DOHH2 (cell line): Measurements from ENCODE around the gene OR10G7.

Experiments
- H3F3A ChIP-seq: fragments of 200-600 bp; sonication (generic), shearing (Covaris generic); 2 replicates; pipeline ENCODE4 v1.6.0; 2016; ENCODE audit warnings: antibody characterized with exemption, mild to moderate bottlenecking; ENCODE audit not compliant: control insufficient read depth, insufficient read depth
- H3K27ac ChIP-seq: fragments of 200-600 bp; sonication (generic); 2 replicates; pipeline ENCODE4 v1.5.1; 2014; ENCODE audit warnings: low read depth, mild to moderate bottlenecking, low read length, moderate library complexity
- H3K27me3 ChIP-seq: fragments of 200-600 bp; sonication (generic); 2 replicates; pipeline ENCODE4 v1.6.1; 2014; ENCODE audit warnings: mild to moderate bottlenecking, low read length, mixed read lengths; ENCODE audit not compliant: control insufficient read depth
- H3K36me3 ChIP-seq: fragments of 200-600 bp; sonication (generic); 2 replicates; pipeline ENCODE4 v1.6.1; 2014; ENCODE audit warnings: mild to moderate bottlenecking, low read length, moderate library complexity, mixed read lengths; ENCODE audit not compliant: control insufficient read depth
- H3K4me1 ChIP-seq: fragments of 200-600 bp; sonication (generic); 2 replicates; pipeline ENCODE4 v1.6.1; 2014; ENCODE audit warnings: mild to moderate bottlenecking, low read length, mixed read lengths; ENCODE audit not compliant: control insufficient read depth
- H3K4me2 ChIP-seq: fragments of 200-600 bp; sonication (generic); 2 replicates; pipeline ENCODE4 v1.6.0; 2014; ENCODE audit warnings: mild to moderate bottlenecking, low read length, moderate library complexity
- H3K4me3 ChIP-seq: fragments of 200-600 bp; sonication (generic); 2 replicates; pipeline ENCODE4 v1.5.1; 2014; ENCODE audit warnings: mild to moderate bottlenecking, low read length, mixed read lengths
- H3K79me2 ChIP-seq: fragments of 200-600 bp; sonication (generic); 2 replicates; pipeline ENCODE4 v1.6.1; 2014; ENCODE audit warnings: mild to moderate bottlenecking, low read length, mixed read lengths; ENCODE audit not compliant: control insufficient read depth
- H3K9me2 ChIP-seq: fragments of 200-600 bp; sonication (generic); replicated peaks from 2 replicates; pipeline ENCODE4 v1.6.1; 2014; ENCODE audit warnings: mild to moderate bottlenecking, low read length, mixed read lengths; ENCODE audit not compliant: control insufficient read depth
- H3K9me3 ChIP-seq: fragments of 200-600 bp; sonication (generic); 2 replicates; pipeline ENCODE4 v1.6.1; 2014; ENCODE audit warnings: antibody characterized with exemption, low read length, mixed read lengths; ENCODE audit not compliant: control insufficient read depth, insufficient read depth
- H4K20me1 ChIP-seq: fragments of 200-600 bp; sonication (generic); 2 replicates; pipeline ENCODE4 v1.6.0; 2014; ENCODE audit warnings: low read depth, mild to moderate bottlenecking, antibody characterized with exemption, low read length, moderate library complexity; ENCODE audit not compliant: control insufficient read depth, insufficient read depth
- CTCF ChIP-seq: fragments of 200-600 bp; sonication (generic); IDR thresholded peaks from one replicate; pipeline ENCODE4 v1.5.1; 2014; ENCODE audit warnings: antibody characterized with exemption, mild to moderate bottlenecking, low read depth, low read length; ENCODE audit not compliant: poor library complexity, severe bottlenecking
- EZH2phosphoT487 ChIP-seq: fragments of 200-600 bp; sonication (generic); IDR thresholded peaks from 2 replicates; pipeline ENCODE4 v1.6.1; 2017; ENCODE audit warnings: borderline replicate concordance, mild to moderate bottlenecking, antibody characterized with exemption, low read length, moderate library complexity, mixed read lengths

Gene OR10G7

GRCh38 chr11:124069429-124070401 lies 28.6 kb upstream of the OR10G7 start:
- no peaks in the 10 kb centered on the region for H3F3A ChIP-seq
- H3K27me3 ChIP-seq: peaks cover 28% of the 10 kb centered on the region
- no peak overlapping the region for H3K4me3 ChIP-seq
- no peak overlapping the region for H3K4me2 ChIP-seq
- no peaks in the 10 kb centered on the region for H4K20me1 ChIP-seq
- TF ChIP-seq CTCF: peak; percentile 65
- TF ChIP-seq EZH2phosphoT487: no peak
- no peaks in the 10 kb centered on the region for H3K36me3 ChIP-seq
- no peaks in the 10 kb centered on the region for H3K79me2 ChIP-seq
- no peak overlapping the region for H3K27ac ChIP-seq
- H3K9me3 ChIP-seq: no peaks in the 10 kb centered on the region
- H3K4me1 ChIP-seq: peaks cover 20% of the 10 kb centered on the region
- no peaks in the 10 kb centered on the region for H3K9me2 ChIP-seq

- H4K20me1 ChIP-seq: no peaks in the 10 kb centered on the region
- H3K9me3 ChIP-seq: no peaks in the 10 kb centered on the region
- TF ChIP-seq CTCF (no peak), EZH2phosphoT487 (no peak)
- H3K27ac ChIP-seq: no peak overlapping the region
- no peak overlapping the region for H3K4me3 ChIP-seq
- no peaks in the 10 kb centered on the region for H3K79me2 ChIP-seq
- H3K27me3 ChIP-seq: peaks cover 28% of the 10 kb centered on the region
- H3K4me1 ChIP-seq: peaks cover 20% of the 10 kb centered on the region
- H3F3A ChIP-seq: no peaks in the 10 kb centered on the region
- H3K4me2 ChIP-seq: no peak overlapping the region
- no peaks in the 10 kb centered on the region for H3K36me3 ChIP-seq
- no peaks in the 10 kb centered on the region for H3K9me2 ChIP-seq
Measured at GRCh38 chr11:124068601-124069110, 27.5 kb upstream of the OR10G7 start.

DNA sequence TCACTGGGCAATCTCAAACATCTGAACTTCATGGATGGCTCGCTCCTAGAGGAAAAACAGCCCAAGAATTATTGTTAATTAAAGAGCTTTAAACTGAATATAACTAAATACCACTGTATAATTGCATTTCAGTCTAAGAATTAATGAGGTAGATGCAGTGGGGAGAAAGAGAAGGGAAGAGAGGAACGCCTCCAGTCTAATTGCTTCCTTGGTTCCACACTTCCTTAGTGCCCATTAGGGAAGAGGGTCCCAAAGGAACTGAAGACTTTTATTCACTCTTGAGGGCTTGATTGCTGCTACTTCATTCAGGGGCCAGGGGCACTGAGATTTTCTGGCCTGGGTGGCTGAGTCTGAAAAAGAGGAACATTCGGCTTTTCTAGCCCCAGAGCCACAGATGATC lies 11.8 kb upstream of the OR10G7 start:
- H3K27me3 ChIP-seq: no peaks in the 10 kb centered on the region
- no peaks in the 10 kb centered on the region for H3K79me2 ChIP-seq
- TF ChIP-seq CTCF (no peak), EZH2phosphoT487 (no peak)
- H3K9me3 ChIP-seq: no peaks in the 10 kb centered on the region
- no peaks in the 10 kb centered on the region for H3K4me1 ChIP-seq
- H3K27ac ChIP-seq: no peak overlapping the region
- H3K36me3 ChIP-seq: no peaks in the 10 kb centered on the region
- no peak overlapping the region for H3K4me3 ChIP-seq
- no peaks in the 10 kb centered on the region for H4K20me1 ChIP-seq
- H3K4me2 ChIP-seq: no peak overlapping the region
- no peaks in the 10 kb centered on the region for H3F3A ChIP-seq
- no peaks in the 10 kb centered on the region for H3K9me2 ChIP-seq
